Fibroblast of mammary gland (primary cell): Measurements from ENCODE around the gene UTP4.

Experiments used
- DNase-seq: peaks from one replicate; pipeline ENCODE4 v3.0.0-alpha.2; 2010; ENCODE audit warnings: low read depth
- H3K4me3 ChIP-seq: 2 replicates; pipeline ENCODE4 v1.5.1; 2011; ENCODE audit warnings: low read depth, mild to moderate bottlenecking, low read length, moderate library complexity; ENCODE audit not compliant: control insufficient read depth
- CTCF ChIP-seq: conservative IDR thresholded peaks from 2 replicates; pipeline ENCODE4 v1.5.1; 2011; ENCODE audit warnings: low read depth, low read length, inconsistent platforms; ENCODE audit not compliant: control insufficient read depth, insufficient read depth

The UTP4 gene

GRCh38 chr16:69217433-69217832, 85.0 kb downstream of the UTP4 start:
- H3K4me3 ChIP-seq: no peak overlapping the region
- no peak for TF ChIP-seq CTCF
- peak; percentile 61 for DNase-seq
